GM12872 (cell line): ENCODE results near the gene ITGAX.

Experiments used
- TF ChIP-seq, protein P1 (sequence below): IDR thresholded peaks from 3 replicates; pipeline ENCODE4 v1.5.1; 2011; ENCODE audit warnings: low read depth, mild to moderate bottlenecking, low read length, moderate library complexity; ENCODE audit not compliant: insufficient read depth

Gene ITGAX

DNA sequence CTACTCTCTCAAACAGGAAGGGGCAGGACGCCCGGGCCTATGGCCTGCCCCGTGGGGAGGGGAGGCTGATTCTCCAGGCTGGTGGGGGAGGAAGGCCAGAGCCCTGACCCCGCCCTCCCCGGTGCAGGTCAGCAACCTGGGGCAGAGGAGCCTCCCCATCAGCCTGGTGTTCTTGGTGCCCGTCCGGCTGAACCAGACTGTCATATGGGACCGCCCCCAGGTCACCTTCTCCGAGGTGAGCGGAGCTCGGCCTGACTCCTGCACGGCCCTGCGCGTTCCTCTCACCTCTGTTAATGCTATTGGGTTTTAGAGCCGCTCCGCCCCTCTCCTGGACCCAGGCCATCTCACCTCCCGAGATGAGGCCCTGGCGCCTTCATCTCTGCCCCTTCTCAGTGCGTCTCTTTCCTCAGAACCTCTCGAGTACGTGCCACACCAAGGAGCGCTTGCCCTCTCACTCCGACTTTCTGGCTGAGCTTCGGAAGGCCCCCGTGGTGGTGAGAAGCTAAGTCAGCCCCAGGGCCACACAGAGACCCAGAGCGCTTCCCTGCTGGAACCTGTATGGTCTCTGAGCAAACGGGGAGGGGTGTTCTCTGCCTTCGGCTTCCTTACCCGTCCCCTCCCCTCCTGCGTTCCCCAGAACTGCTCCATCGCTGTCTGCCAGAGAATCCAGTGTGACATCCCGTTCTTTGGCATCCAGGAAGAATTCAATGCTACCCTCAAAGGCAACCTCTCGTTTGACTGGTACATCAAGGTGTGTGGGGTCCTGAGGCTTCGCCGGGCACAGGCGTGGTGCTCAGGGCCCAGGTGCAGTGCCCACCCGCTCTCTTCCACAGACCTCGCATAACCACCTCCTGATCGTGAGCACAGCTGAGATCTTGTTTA lies 25.1 kb upstream of the ITGAX start:
- TF ChIP-seq, protein P1, sequence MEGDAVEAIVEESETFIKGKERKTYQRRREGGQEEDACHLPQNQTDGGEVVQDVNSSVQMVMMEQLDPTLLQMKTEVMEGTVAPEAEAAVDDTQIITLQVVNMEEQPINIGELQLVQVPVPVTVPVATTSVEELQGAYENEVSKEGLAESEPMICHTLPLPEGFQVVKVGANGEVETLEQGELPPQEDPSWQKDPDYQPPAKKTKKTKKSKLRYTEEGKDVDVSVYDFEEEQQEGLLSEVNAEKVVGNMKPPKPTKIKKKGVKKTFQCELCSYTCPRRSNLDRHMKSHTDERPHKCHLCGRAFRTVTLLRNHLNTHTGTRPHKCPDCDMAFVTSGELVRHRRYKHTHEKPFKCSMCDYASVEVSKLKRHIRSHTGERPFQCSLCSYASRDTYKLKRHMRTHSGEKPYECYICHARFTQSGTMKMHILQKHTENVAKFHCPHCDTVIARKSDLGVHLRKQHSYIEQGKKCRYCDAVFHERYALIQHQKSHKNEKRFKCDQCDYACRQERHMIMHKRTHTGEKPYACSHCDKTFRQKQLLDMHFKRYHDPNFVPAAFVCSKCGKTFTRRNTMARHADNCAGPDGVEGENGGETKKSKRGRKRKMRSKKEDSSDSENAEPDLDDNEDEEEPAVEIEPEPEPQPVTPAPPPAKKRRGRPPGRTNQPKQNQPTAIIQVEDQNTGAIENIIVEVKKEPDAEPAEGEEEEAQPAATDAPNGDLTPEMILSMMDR, result no peak

DNA sequence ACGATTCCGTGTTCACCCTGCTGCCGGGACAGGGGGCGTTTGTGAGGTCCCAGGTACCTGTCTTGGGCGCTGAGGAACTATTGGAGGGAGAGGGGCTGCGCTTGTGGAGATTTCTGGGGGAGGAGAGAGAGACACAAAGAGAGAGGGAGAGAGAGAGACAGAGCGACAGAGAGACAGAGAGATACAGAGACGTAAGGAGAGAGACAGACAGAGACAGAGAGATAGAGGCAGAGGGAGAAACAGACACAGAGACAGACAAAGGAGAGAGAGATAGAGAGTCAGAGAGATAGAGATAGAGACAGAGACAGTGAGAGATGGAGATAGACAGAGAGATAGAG lies 24.5 kb upstream of the ITGAX start:
- TF ChIP-seq, protein P1, result no peak

DNA sequence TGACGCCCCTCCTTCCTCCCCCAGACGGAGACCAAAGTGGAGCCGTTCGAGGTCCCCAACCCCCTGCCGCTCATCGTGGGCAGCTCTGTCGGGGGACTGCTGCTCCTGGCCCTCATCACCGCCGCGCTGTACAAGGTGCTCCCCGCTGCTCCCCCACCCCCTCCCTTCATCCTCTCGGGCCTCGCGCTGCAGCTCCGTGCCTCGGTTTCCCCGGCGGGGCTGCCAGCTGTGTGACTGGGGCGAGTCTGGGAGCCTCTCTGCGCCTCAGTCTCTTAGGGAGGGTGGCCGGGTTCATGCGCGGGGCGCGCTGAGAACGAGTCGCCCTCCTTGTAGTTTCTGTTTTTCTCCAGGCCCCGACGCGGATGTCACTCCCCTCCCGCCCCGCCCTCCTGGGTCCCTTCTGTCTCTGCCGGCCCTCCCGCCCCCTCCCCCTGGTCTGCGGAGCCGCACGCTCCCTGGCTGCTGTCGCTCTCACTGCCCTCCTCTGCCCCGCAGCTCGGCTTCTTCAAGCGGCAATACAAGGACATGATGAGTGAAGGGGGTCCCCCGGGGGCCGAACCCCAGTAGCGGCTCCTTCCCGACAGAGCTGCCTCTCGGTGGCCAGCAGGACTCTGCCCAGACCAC lies 23.7 kb upstream of the ITGAX start:
- TF ChIP-seq, protein P1, result no peak

DNA sequence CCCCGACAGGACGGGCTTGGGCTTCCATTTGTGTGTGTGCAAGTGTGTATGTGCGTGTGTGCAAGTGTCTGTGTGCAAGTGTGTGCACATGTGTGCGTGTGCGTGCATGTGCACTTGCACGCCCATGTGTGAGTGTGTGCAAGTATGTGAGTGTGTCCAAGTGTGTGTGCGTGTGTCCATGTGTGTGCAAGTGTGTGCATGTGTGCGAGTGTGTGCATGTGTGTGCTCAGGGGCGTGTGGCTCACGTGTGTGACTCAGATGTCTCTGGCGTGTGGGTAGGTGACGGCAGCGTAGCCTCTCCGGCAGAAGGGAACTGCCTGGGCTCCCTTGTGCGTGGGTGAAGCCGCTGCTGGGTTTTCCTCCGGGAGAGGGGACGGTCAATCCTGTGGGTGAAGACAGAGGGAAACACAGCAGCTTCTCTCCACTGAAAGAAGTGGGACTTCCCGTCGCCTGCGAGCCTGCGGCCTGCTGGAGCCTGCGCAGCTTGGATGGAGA lies 23.1 kb upstream of the ITGAX start:
- TF ChIP-seq, protein P1, result no peak

DNA sequence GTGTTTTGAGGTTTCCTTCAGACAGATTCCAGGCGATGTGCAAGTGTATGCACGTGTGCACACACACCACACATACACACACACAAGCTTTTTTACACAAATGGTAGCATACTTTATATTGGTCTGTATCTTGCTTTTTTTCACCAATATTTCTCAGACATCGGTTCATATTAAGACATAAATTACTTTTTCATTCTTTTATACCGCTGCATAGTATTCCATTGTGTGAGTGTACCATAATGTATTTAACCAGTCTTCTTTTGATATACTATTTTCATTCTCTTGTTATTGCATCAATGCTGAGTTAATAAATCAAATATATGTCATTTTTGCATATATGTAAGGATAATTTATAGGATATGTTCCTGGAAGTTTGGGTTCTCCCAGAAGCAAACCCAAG lies 22.4 kb upstream of the ITGAX start:
- TF ChIP-seq, protein P1, result no peak

DNA sequence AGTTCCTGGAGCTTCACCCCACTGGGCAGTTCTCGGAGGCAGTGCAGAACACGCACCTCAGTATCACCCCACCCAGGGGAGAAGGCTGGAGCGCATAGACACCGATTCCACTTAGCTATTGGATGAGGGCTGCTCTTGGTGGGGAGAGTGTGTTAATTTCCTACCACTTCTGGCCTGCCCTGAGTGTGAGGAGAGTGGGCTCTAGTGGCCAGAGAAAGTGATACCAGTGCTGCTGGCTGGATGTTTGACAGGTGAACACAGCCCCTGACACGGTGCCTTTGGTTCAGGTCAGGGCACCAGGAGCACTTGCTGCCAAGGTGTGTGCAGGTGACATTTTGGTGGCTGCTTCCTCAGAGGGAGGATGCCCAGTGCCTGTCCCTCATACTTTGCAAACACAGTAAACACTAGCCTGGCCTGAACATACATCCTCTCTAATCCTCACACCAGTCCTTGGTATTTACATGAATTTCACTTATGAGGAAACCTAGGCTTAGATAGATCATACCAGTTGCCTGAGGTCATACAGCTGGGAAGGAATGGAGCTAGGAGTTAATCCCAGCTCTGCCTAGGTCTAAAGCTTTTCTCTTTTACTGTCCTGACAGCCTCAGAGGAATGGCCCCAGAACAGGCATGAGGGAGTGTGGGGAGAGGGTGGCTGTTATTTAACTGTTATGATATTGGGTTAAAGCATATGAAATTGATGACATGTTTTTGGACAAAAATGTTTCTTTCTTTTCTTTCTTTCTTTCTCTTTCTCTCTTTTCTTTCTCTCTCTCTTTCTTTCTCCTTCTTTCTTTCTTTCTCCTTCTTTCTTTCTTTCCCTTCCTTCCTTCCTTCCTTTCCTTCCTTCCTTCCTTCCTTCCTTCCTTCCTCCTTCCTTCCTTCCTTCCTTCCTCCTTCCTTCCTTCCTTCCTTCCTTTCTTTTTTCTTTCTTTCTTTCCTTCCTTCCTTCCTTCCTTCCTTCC lies 21.0 kb upstream of the ITGAX start:
- TF ChIP-seq, protein P1, result peak; percentile 66

DNA sequence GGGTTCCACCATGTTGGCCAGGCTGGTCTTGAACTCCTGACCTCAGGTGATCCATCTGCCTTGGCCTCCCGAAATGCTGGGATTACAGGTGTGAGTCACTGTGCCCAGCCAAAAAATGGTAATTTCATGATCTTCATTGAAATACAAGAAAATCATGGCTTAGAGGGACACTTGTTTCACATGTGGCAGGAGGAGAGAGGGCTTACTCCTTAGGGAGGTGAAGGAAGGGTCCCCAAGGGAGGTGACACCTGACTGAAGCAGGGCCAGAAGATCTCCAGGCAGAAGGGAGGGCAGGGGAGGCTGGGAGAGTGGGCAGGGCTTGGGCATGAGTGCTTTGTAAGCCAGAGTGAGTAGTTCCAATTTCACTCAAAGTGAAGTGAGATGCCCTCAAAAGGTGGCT lies 20.0 kb upstream of the ITGAX start:
- TF ChIP-seq, protein P1, result no peak
